GM21825 (cell line): ENCODE measurements around the gene ING5.

Experiments used
- ATAC-seq: cut with Tn5 transposase; IDR thresholded peaks from one replicate; pipeline ENCODE4 v1.9.1; 2021; ENCODE audit warnings: mild to moderate bottlenecking, moderate library complexity; ENCODE audit not compliant: unreplicated experiment

ING5 gene

GRCh38 chr2:241775223-241776177 is 73.7 kb downstream of the ING5 start:
- ATAC-seq: no peak

- ATAC-seq: no peak
These were observed 74.7 kb downstream of the ING5 start, which contains the start of gene GAL3ST2 for GRCh38 chr2:241776336-241777169. GAL3ST2 (plus strand) TSS chr2:241776822; CDS start chr2:241776956, 134 bp downstream.

DNA sequence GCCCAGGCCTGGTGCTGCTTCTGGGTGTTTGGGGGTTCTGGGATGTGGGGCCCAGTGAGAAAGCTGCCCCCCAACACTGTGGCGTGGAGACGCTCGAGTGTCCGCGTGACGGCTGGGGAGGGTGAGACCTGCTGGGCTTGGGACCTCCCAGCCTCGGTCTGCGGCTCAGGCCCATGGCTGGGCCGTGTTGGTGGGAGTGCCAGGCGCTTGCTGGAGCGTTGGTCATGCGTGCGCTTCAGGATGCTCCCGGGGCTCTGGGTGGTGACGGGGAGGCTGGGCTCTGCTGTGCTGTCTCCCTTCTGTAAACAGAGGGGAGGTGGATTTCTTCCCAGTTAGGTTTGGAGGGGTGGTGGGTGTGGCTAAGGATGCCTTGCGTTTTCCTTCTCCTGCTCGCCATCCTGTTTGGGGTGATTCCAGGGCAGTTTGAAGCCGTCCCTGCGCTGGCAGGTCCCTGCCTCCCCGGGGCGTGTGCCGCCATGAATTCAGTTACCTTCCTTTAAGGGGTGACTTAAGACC is 75.4 kb downstream of the ING5 start:
- ATAC-seq: no peak

GRCh38 chr2:241777686-241778627 is 76.1 kb downstream of the ING5 start:
- ATAC-seq: no peak
